GM23248 (cell line): ENCODE measurements around the gene NUBPL.

ENCODE experiments used
- EZH2 ChIP-seq: fragments of 200-600 bp; sonication (generic); IDR thresholded peaks from 2 replicates; pipeline ENCODE4 v1.6.1; 2018; ENCODE audit warnings: antibody characterized with exemption, mild to moderate bottlenecking; ENCODE audit not compliant: insufficient read depth, poor library complexity, severe bottlenecking
- EZH2phosphoT487 ChIP-seq: fragments of 200-600 bp; sonication (generic); IDR thresholded peaks from 2 replicates; pipeline ENCODE4 v1.6.1; 2018; ENCODE audit warnings: antibody characterized with exemption, moderate library complexity, mild to moderate bottlenecking, low read depth; ENCODE audit not compliant: insufficient read depth

DNA sequence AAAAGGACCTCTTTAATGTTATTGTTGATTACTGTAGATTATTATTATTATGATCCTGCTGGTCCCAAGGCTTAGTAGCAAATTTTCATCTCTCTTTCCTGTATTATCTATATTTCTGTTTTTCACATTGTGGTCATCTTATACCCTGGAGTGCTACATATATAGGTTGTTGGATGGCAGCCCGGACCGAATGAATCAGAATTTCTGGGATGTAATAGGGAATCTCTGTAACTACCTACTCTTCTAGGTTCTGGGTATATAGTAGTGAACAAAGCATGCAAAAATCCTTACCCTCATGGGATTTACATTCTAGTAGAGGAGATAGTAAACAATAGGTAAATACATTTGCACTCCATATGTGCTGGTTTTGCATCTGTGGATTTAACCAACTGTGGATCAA is 31.4 kb downstream of the NUBPL start:
- no peak for TF ChIP-seq EZH2phosphoT487
- TF ChIP-seq EZH2 = no peak
